ENCODE results near the gene LPAR3.

LPAR3 gene

GRCh38 chr1:84776639-84777038 lies 116.4 kb downstream of the LPAR3 start:
- no peak for DNase-seq (ENCODE audit: low read depth)
- H3K4me3 ChIP-seq (ENCODE audit: low read length), result no peak overlapping the region
- TF ChIP-seq CTCF (conservative IDR thresholded peaks at IDR 0.05; ENCODE audit: low read depth, low read length), result no peak

DNA sequence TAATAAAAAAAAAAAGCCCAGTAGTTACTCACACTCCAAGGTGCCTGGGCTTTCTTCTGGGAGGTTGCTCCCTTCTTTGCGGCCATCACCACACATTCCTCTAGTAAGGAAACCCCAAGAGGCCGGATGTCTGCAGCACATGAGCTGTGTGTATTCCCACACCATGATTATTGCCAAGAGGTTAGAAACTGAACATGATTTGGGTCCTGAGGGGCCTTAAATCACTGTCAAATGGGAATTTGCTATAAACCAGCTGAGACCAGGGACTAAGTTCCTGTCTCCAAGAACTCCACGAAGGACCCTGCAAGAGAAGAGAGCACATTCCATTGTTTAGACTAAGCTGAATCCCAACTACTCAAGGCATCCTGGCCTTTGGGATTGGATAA lies 117.5 kb downstream of the LPAR3 start:
- no peak for TF ChIP-seq CTCF (conservative IDR thresholded peaks at IDR 0.05; ENCODE audit: low read depth, low read length)
- H3K4me3 ChIP-seq (ENCODE audit: low read length), result no peak overlapping the region
- no peak for DNase-seq (ENCODE audit: low read depth)

GRCh38 chr1:84774669-84775534 lies 118.1 kb downstream of the LPAR3 start:
- H3K4me3 ChIP-seq (ENCODE audit: low read length), result no peak overlapping the region
- DNase-seq (ENCODE audit: low read depth), result no peak
- no peak for TF ChIP-seq CTCF (conservative IDR thresholded peaks at IDR 0.05; ENCODE audit: low read depth, low read length)

- TF ChIP-seq CTCF (conservative IDR thresholded peaks at IDR 0.05; ENCODE audit: low read depth, low read length), result no peak
- no peak overlapping the region for H3K4me3 ChIP-seq (ENCODE audit: low read length)
- no peak for DNase-seq (ENCODE audit: low read depth)
Measured at GRCh38 chr1:84773933-84774497, 119.0 kb downstream of the LPAR3 start.

DNA sequence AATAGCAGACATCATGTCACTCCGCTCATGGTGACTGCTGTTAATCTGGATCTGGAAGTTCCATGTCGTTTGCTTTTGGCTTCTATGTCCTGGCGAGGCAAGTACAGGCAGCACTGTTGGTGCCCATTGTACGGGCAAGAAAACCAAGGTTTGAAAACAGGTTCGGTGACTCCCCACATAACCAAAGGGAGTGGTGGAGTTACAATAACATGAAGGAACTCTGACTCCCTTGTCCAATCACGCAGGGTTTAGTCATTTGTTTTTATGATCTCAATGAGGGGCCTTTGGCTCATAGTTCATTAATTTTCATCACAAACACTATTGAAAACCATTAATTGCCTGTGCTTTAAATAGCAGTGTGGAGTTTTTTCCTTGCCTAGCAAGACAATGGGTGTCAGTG lies 119.8 kb downstream of the LPAR3 start:
- no peak overlapping the region for H3K4me3 ChIP-seq (ENCODE audit: low read length)
- no peak for TF ChIP-seq CTCF (conservative IDR thresholded peaks at IDR 0.05; ENCODE audit: low read depth, low read length)
- no peak for DNase-seq (ENCODE audit: low read depth)

DNA sequence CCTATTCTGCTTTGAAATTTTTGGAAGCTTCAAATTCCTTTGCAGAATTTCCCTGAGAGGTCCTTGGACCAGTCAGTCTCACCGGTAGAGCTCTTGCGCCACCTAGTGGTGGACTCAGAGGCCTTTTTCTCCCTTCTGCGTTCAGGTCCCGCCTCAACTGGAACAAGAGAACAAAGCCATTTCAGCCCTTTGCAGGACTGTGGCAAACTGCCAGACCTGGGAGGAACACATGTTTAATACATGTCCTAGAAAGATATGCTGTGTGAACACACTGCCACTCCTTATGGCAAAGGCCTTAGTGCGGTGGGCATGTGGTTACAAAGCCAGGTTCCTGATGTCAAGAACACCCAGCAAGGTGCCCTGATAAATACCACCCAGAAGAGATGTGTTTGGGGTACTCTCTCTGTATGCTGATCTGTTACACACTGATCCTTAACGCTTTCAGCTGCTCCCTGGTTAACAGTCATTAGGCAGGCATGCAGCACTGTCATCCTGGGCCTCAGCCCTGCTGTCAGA lies 120.5 kb downstream of the LPAR3 start:
- TF ChIP-seq CTCF (conservative IDR thresholded peaks at IDR 0.05; ENCODE audit: low read depth, low read length), result peak; percentile 96
- no peak overlapping the region for H3K4me3 ChIP-seq (ENCODE audit: low read length)
- DNase-seq (ENCODE audit: low read depth), result no peak

- no peak overlapping the region for H3K4me3 ChIP-seq (ENCODE audit: low read length)
- no peak for TF ChIP-seq CTCF (conservative IDR thresholded peaks at IDR 0.05; ENCODE audit: low read depth, low read length)
- no peak for DNase-seq (ENCODE audit: low read depth)
Measured at GRCh38 chr1:84771895-84772294, 121.1 kb downstream of the LPAR3 start.
